Mammary epithelial cell (primary cell): ENCODE measurements around the gene NFKBIE.

Experiments
- EZH2 ChIP-seq: IDR thresholded peaks from 2 replicates; pipeline ENCODE4 v1.6.1; 2012; ENCODE audit warnings: low read length, inconsistent platforms, borderline replicate concordance
- TF ChIP-seq, protein P1 (sequence below), 2 donors: IDR thresholded peaks in 1 of 2; conservative IDR thresholded peaks in 1 of 2; 2 replicates each; pipeline ENCODE4 v1.5.1; 2011 to 2012; ENCODE audit warnings: inconsistent platforms in 2 of 2, low read length in 2 of 2, mild to moderate bottlenecking in 2 of 2, control low read depth in 1 of 2, low read depth in 1 of 2; ENCODE audit not compliant: insufficient read depth in 1 of 2; ENCODE audit errors: extremely low read depth in 1 of 2

DNA sequence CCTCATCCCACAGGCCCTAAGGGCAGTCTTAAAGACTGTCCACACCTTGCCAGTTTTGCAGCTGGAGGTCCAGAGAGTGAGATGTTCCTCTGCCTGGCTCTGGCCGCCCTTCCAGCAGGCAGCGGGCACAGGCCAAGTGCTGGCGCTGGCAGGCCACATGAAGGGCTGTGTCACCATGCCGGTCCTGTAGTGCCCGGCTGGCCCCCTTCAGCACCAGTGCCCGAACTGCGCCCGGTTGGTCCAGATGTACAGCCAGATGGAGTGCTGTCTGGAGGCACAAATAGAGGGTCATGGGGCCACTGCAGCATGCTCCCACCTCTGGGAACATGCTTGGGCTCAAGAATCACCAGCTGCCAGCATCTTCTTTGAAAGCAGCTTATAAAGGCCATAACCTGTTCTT lies 3.8 kb downstream of the NFKBIE start:
- no peak for TF ChIP-seq EZH2
- TF ChIP-seq, protein P1, sequence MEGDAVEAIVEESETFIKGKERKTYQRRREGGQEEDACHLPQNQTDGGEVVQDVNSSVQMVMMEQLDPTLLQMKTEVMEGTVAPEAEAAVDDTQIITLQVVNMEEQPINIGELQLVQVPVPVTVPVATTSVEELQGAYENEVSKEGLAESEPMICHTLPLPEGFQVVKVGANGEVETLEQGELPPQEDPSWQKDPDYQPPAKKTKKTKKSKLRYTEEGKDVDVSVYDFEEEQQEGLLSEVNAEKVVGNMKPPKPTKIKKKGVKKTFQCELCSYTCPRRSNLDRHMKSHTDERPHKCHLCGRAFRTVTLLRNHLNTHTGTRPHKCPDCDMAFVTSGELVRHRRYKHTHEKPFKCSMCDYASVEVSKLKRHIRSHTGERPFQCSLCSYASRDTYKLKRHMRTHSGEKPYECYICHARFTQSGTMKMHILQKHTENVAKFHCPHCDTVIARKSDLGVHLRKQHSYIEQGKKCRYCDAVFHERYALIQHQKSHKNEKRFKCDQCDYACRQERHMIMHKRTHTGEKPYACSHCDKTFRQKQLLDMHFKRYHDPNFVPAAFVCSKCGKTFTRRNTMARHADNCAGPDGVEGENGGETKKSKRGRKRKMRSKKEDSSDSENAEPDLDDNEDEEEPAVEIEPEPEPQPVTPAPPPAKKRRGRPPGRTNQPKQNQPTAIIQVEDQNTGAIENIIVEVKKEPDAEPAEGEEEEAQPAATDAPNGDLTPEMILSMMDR (conservative IDR thresholded peaks at IDR 0.05 in 1 of 2, IDR thresholded peaks at IDR 0.05 in 1 of 2; ENCODE audit: extremely low read depth in 1 of 2, insufficient read depth in 1 of 2, low read depth in 1 of 2, low read length in 2 of 2) = no peak
